KMS-11 (cell line): ENCODE data around the gene ARHGAP31.

Experiments used
- H2AFZ ChIP-seq: fragments of 200-600 bp; sonication (generic); 2 replicates; pipeline ENCODE4 v1.6.1; 2016; ENCODE audit warnings: antibody characterized with exemption, mixed run types, low read depth
- H3K27ac ChIP-seq: fragments of 200-600 bp; sonication (generic); 2 replicates; pipeline ENCODE4 v1.6.1; 2016; ENCODE audit warnings: mild to moderate bottlenecking, mixed run types
- H3K27me3 ChIP-seq: fragments of 200-600 bp; sonication (generic); 2 replicates; pipeline ENCODE4 v1.6.1; 2017; ENCODE audit warnings: mild to moderate bottlenecking, low read depth, mixed run types, moderate library complexity; ENCODE audit not compliant: insufficient read depth
- H3K36me3 ChIP-seq: fragments of 200-600 bp; sonication (generic); 2 replicates; pipeline ENCODE4 v1.6.1; 2017; ENCODE audit warnings: mild to moderate bottlenecking, mixed run types; ENCODE audit not compliant: insufficient read depth
- H3K4me1 ChIP-seq: fragments of 200-600 bp; sonication (generic); 2 replicates; pipeline ENCODE4 v1.6.1; 2016; ENCODE audit warnings: mild to moderate bottlenecking, low read depth, mixed run types; ENCODE audit not compliant: poor library complexity, severe bottlenecking
- H3K4me2 ChIP-seq: fragments of 200-600 bp; sonication (generic); 2 replicates; pipeline ENCODE4 v1.7.0; 2016; ENCODE audit warnings: mild to moderate bottlenecking, mixed run types
- H3K4me3 ChIP-seq: fragments of 200-600 bp; sonication (generic); IDR thresholded peaks from 2 replicates; pipeline ENCODE4 v1.6.1; 2017; ENCODE audit warnings: low read depth, low read length, mixed read lengths; ENCODE audit not compliant: insufficient read depth
- H3K79me2 ChIP-seq: fragments of 200-600 bp; sonication (generic); 2 replicates; pipeline ENCODE4 v1.6.1; 2016; ENCODE audit warnings: low read depth, mixed run types; ENCODE audit not compliant: insufficient read depth
- H3K9ac ChIP-seq: fragments of 200-600 bp; sonication (generic); 2 replicates; pipeline ENCODE4 v1.6.1; 2016; ENCODE audit warnings: mild to moderate bottlenecking, mixed run types
- H4K20me1 ChIP-seq: fragments of 200-600 bp; sonication (generic); 2 replicates; pipeline ENCODE4 v1.6.1; 2016; ENCODE audit warnings: mild to moderate bottlenecking, mixed run types; ENCODE audit not compliant: insufficient read depth
- TF ChIP-seq, protein P1 (sequence below): fragments of 200-600 bp; sonication (generic); conservative IDR thresholded peaks from 2 replicates; pipeline ENCODE4 v1.6.1; 2017; ENCODE audit warnings: low read depth, mild to moderate bottlenecking, antibody characterized with exemption, low read length, moderate library complexity, mixed read lengths

The ARHGAP31 gene

DNA sequence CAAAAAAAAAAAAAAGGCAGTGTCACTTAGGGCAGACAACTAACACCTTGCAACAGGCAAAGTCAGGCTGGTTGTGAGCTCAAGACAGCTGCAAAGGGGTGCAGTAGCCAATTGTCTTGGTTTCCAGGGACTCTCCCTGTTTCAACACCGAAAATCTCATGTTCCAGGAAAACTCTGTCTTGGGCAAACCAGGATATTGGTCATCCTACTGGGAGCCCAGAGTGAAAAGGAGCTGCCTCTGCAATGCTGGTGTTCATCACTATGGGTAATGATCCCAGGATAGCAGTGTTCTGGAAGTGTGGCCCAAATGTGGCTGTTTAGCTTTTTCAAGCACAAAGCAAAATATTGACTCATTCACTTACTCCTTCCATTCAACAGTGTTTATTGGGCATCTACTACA, 82.6 kb downstream of the ARHGAP31 start:
- TF ChIP-seq, protein P1, sequence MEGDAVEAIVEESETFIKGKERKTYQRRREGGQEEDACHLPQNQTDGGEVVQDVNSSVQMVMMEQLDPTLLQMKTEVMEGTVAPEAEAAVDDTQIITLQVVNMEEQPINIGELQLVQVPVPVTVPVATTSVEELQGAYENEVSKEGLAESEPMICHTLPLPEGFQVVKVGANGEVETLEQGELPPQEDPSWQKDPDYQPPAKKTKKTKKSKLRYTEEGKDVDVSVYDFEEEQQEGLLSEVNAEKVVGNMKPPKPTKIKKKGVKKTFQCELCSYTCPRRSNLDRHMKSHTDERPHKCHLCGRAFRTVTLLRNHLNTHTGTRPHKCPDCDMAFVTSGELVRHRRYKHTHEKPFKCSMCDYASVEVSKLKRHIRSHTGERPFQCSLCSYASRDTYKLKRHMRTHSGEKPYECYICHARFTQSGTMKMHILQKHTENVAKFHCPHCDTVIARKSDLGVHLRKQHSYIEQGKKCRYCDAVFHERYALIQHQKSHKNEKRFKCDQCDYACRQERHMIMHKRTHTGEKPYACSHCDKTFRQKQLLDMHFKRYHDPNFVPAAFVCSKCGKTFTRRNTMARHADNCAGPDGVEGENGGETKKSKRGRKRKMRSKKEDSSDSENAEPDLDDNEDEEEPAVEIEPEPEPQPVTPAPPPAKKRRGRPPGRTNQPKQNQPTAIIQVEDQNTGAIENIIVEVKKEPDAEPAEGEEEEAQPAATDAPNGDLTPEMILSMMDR, result no peak
- Histone ChIP-seq H3K27ac (no peak overlapping the region), H3K36me3 (no peaks in the 10 kb centered on the region), H3K79me2 (no peaks in the 10 kb centered on the region), H3K4me2 (no peak overlapping the region), H3K27me3 (no peaks in the 10 kb centered on the region), H4K20me1 (no peaks in the 10 kb centered on the region), H3K4me1 (no peaks in the 10 kb centered on the region), H3K9ac (no peak overlapping the region), H2AFZ (no peak overlapping the region), H3K4me3 (no peak overlapping the region)

DNA sequence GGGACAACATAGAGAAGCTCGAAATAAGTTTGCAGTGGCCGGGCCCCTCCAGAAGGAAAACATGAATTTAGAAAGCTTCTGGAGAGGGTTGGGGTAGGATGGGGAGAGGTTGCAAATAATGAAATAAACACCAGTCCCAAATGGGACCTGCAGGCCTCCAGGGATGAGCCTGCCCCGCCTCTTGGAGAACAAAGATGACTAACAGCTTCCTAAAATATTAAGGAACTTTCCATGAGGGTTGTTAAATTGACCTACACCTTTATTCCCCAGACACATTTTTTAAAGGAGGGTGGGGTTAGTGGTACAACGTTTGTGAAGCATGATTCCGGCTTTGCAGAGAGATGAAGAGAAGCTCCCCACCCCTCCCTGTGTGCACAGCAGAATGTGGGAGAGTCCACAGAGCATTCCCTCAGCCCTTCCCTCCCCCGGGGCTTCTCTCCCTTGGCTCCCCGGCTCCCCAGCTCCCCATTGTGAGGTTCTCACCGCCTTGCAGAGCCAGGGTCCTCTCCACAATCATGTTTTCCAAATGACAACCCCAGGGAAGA, 84.1 kb downstream of the ARHGAP31 start:
- no peaks in the 10 kb centered on the region for H3K79me2 ChIP-seq
- no peak overlapping the region for H3K9ac ChIP-seq
- H3K27me3 ChIP-seq, result no peaks in the 10 kb centered on the region
- no peaks in the 10 kb centered on the region for H3K36me3 ChIP-seq
- TF ChIP-seq, protein P1, result no peak
- no peak overlapping the region for H3K27ac ChIP-seq
- no peak overlapping the region for H3K4me3 ChIP-seq
- H4K20me1 ChIP-seq, result no peaks in the 10 kb centered on the region
- no peak overlapping the region for H3K4me2 ChIP-seq
- H3K4me1 ChIP-seq, result no peaks in the 10 kb centered on the region
- H2AFZ ChIP-seq, result no peak overlapping the region

DNA sequence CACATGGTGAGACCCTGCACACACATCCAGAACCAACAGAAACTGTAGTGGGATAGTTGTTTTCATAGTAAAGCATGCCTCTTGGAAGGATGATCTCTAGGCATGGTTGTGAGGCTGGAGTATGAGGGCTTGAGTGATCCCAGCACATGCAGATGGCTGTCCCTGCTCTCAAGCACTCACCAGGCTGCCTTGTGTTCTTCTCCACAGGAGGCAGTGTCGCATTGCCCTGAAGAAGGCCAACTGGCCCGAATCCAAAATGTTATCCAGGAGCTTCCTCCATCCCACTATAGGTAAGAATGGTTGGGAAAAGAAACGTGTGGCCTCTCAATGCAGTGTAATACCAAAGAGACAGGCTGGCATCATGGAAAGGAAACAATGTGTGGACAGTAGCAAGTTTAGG, 86.5 kb downstream of the ARHGAP31 start:
- no peaks in the 10 kb centered on the region for H4K20me1 ChIP-seq
- no peak overlapping the region for H3K4me2 ChIP-seq
- no peaks in the 10 kb centered on the region for H3K27me3 ChIP-seq
- no peaks in the 10 kb centered on the region for H3K4me1 ChIP-seq
- H3K4me3 ChIP-seq, result no peak overlapping the region
- H3K79me2 ChIP-seq, result no peaks in the 10 kb centered on the region
- TF ChIP-seq, protein P1, result no peak
- H3K36me3 ChIP-seq, result no peaks in the 10 kb centered on the region; the same call in 1 of the 2 replicates
- no peak overlapping the region for H3K9ac ChIP-seq
- no peak overlapping the region for H3K27ac ChIP-seq
- H2AFZ ChIP-seq, result no peak overlapping the region

DNA sequence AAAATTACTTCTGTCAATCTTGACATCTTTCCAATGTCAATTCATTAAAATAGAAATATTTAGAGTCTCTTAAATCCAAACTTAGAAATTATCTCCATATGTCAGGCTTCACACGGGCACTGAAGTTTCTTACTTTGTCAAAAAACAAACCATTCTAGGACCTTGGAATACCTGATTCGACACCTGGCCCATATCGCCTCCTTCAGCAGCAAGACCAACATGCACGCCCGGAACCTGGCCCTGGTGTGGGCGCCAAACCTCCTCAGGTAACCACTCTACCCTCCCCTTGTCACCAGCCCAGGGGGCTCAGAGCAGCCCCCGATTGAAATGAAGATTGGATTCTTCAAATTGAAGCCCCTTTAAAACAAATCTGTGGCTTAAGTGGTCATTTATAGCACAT, 88.0 kb downstream of the ARHGAP31 start:
- Histone ChIP-seq H2AFZ (no peak overlapping the region), H3K27ac (no peak overlapping the region), H3K36me3 (no peaks in the 10 kb centered on the region; the same call in 1 of the 2 replicates), H3K4me1 (no peaks in the 10 kb centered on the region), H3K4me3 (no peak overlapping the region), H3K79me2 (no peaks in the 10 kb centered on the region), H3K9ac (no peak overlapping the region), H4K20me1 (no peaks in the 10 kb centered on the region), H3K27me3 (no peaks in the 10 kb centered on the region), H3K4me2 (no peak overlapping the region)
- TF ChIP-seq, protein P1, result no peak
